Activated CD8-positive, alpha-beta T cell treated with anti-CD3 and anti-CD28 coated beads for 36 hours (primary cell): ENCODE results near the gene NPTX2. TPM values are rescaled to one million over a fixed set of nuclear protein-coding genes. Genes with fewer than 3 reads are reported as not detected.

Experiments used
- ATAC-seq: fragments of 200-7000 bp; cut with Tn5 transposase; one replicate; pipeline ENCODE4 v1.10.0; 2021; ENCODE audit warnings: mild to moderate bottlenecking, moderate library complexity
- CTCF ChIA-PET: fragments of 350-600 bp; sonication (Branson Sonifier 250); formaldehyde crosslinking; loops from one replicate; lab custom pipeline; 2021; ENCODE audit warnings: antibody characterized with exemption; lab: Charles Lee
- POLR2A ChIA-PET: fragments of 350-600 bp; sonication (Branson Sonifier 250); formaldehyde crosslinking; loops from one replicate; lab custom pipeline; 2021; ENCODE audit warnings: antibody characterized with exemption; lab: Charles Lee
- DNase-seq: peaks from one replicate; pipeline ENCODE4 v3.0.0-alpha.2; 2020
- H3K27ac Mint-ChIP-seq: one replicate; pipeline ENCODE4 v1.8.0; 2021; ENCODE audit warnings: mild to moderate bottlenecking, mixed read lengths
- H3K27me3 Mint-ChIP-seq: one replicate; pipeline ENCODE4 v1.8.0; 2021; ENCODE audit warnings: mixed read lengths
- H3K36me3 Mint-ChIP-seq: one replicate; pipeline ENCODE4 v1.8.0; 2021; ENCODE audit warnings: low read depth, mixed read lengths
- H3K4me1 Mint-ChIP-seq: one replicate; pipeline ENCODE4 v1.8.0; 2021; ENCODE audit warnings: low read depth, mixed read lengths
- H3K4me3 Mint-ChIP-seq: one replicate; pipeline ENCODE4 v1.8.0; 2021; ENCODE audit warnings: mild to moderate bottlenecking, moderate library complexity, mixed read lengths
- H3K9me3 Mint-ChIP-seq: one replicate; pipeline ENCODE4 v1.8.0; 2021; ENCODE audit warnings: mixed read lengths
- CTCF ChIP-seq: fragments of 200-600 bp; IDR thresholded peaks from one replicate; pipeline ENCODE4 v1.8.0; 2022; ENCODE audit warnings: antibody characterized with exemption, mild to moderate bottlenecking
- intact Hi-C: fragments of 100-400 bp; cut with micrococcal nuclease; formaldehyde crosslinking; loops from one replicate; pipeline ENCODE4 v1.10.0; 2022
- total RNA-seq, 2 experiments: library from RNA; stranded (reverse); gene quantifications; one replicate each; pipeline ENCODE4 v1.2.3, GENCODE V29; 2021

The NPTX2 gene
- total RNA-seq, 2 experiments from 2014 or later: 0.18 TPM; not detected in 1

- ATAC-seq (no peak), DNase-seq (no peak)
- Mint-ChIP-seq H3K4me3 (no peak overlapping the region), H3K36me3 (no peaks in the 10 kb centered on the region), H3K27me3 (no peaks in the 10 kb centered on the region), H3K4me1 (no peaks in the 10 kb centered on the region), H3K9me3 (no peaks in the 10 kb centered on the region), H3K27ac (no peak overlapping the region)
- ChIA-PET POLR2A (no interaction called here), CTCF (no interaction called here)
- intact Hi-C loops: no loop called here
- TF ChIP-seq CTCF: no peak
These were observed 45.2 kb downstream of the NPTX2 start for GRCh38 chr7:98662289-98662688.

GRCh38 chr7:98664882-98665281 is 47.8 kb downstream of the NPTX2 start:
- Mint-ChIP-seq H3K4me3 (no peak overlapping the region), H3K36me3 (no peaks in the 10 kb centered on the region), H3K27me3 (no peaks in the 10 kb centered on the region), H3K4me1 (no peaks in the 10 kb centered on the region), H3K27ac (no peak overlapping the region), H3K9me3 (no peaks in the 10 kb centered on the region)
- no peak for TF ChIP-seq CTCF
- ChIA-PET POLR2A (no interaction called here), CTCF (no interaction called here)
- intact Hi-C loops: no loop called here
- no peak for ATAC-seq
- DNase-seq: no peak

- CTCF ChIA-PET: no interaction called here
- no peaks in the 10 kb centered on the region for H3K9me3 Mint-ChIP-seq
These were observed 51.2 kb downstream of the NPTX2 start for GRCh38 chr7:98668255-98668654.

GRCh38 chr7:98669329-98670000 is 52.4 kb downstream of the NPTX2 start:
- H3K36me3 Mint-ChIP-seq: no peaks in the 10 kb centered on the region
- no peak for TF ChIP-seq CTCF
- H3K27me3 Mint-ChIP-seq: no peaks in the 10 kb centered on the region
- no peaks in the 10 kb centered on the region for H3K4me1 Mint-ChIP-seq
- ATAC-seq: no peak
- intact Hi-C loops: no loop called here
- H3K9me3 Mint-ChIP-seq: peaks cover 3% of the 10 kb centered on the region
- no peak overlapping the region for H3K27ac Mint-ChIP-seq
- CTCF ChIA-PET: no interaction called here
- POLR2A ChIA-PET: no interaction called here
- no peak for DNase-seq
- no peak overlapping the region for H3K4me3 Mint-ChIP-seq

More at GRCh38 chr7:98668255-98668654, 51.2 kb downstream of the NPTX2 start:
- TF ChIP-seq CTCF: no peak
- H3K27ac Mint-ChIP-seq: no peak overlapping the region
- no peaks in the 10 kb centered on the region for H3K36me3 Mint-ChIP-seq
- no peaks in the 10 kb centered on the region for H3K27me3 Mint-ChIP-seq
- no peak for ATAC-seq
- DNase-seq: no peak
- POLR2A ChIA-PET: no interaction called here
- intact Hi-C loops: no loop called here
- H3K4me1 Mint-ChIP-seq: no peaks in the 10 kb centered on the region
- no peak overlapping the region for H3K4me3 Mint-ChIP-seq

GRCh38 chr7:98670186-98670585 is 53.1 kb downstream of the NPTX2 start:
- H3K27ac Mint-ChIP-seq: no peak overlapping the region
- intact Hi-C loops: no loop called here
- H3K4me1 Mint-ChIP-seq: no peaks in the 10 kb centered on the region
- DNase-seq (no peak), ATAC-seq (no peak)
- H3K4me3 Mint-ChIP-seq: no peak overlapping the region
- peaks cover 3% of the 10 kb centered on the region for H3K9me3 Mint-ChIP-seq
- H3K36me3 Mint-ChIP-seq: no peaks in the 10 kb centered on the region
- H3K27me3 Mint-ChIP-seq: no peaks in the 10 kb centered on the region
- CTCF ChIA-PET: no interaction called here
- TF ChIP-seq CTCF: no peak
- POLR2A ChIA-PET: no interaction called here
